T-helper 1 cell treated with Interleukin-12 subunit alpha and Interleukin-12 subunit beta and Interleukin-4 antibody, amounts not matched to agents 30 ng/mL and 1 ng/mL, for 36 hours (primary cell): ENCODE results near the gene CTBP2. TPM values are rescaled to one million over a fixed set of nuclear protein-coding genes. Genes with fewer than 3 reads are reported as not detected.

ENCODE experiments used
- intact Hi-C: fragments of 100-400 bp; cut with micrococcal nuclease; formaldehyde crosslinking; loops from one replicate; pipeline ENCODE4 v1.15.1; 2024
- total RNA-seq: library from RNA; stranded (reverse); gene quantifications from 2 replicates; pipeline ENCODE4 v1.2.3, GENCODE V29; 2022

Gene CTBP2
- total RNA-seq, 1 donor from 2014 or later = 0.39 TPM

DNA sequence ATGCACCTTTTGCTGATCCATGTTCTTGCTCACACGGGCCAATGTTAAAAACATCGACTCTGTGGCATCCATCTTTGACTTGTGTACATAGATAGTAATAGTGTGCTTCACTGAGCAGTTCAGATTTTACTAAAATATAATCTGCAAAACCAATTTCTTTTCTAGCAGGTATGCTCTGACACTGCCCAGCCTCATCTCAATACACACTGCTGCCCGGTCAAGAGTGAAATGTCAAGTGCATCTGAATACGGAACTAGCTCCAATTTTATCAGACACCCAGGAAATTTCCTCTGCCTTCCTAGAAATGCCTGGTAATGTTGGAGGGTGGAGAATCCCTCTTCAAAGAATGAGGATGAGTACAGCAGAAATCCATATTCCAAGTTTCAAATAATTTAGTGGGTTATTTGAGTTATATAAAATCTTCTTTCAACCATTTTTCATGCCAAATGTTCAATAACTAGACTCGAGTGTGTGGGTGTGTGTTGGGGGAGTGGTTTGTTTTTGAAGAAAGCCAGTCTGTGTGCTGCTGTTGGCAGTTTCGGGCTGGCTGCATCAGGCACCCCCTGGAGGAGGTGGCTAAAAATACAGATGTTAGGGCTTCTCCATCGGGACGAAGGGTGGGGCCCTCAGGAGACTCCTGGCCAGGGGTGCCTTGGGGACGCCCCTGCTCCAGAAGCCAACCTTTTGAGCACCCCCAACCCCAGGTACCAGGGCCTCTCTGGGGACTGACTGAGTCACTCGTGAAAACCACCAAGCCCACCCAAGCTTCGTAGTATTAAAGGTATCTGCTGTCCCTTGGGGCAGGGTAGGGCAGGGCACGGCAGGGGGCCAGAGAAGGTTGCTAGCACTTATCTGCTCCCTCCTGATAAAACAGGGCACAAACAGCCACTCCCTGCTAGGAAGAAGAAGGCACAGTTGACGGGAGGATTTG, 15.4 kb downstream of the CTBP2 start:
- intact Hi-C loops = no loop called here

DNA sequence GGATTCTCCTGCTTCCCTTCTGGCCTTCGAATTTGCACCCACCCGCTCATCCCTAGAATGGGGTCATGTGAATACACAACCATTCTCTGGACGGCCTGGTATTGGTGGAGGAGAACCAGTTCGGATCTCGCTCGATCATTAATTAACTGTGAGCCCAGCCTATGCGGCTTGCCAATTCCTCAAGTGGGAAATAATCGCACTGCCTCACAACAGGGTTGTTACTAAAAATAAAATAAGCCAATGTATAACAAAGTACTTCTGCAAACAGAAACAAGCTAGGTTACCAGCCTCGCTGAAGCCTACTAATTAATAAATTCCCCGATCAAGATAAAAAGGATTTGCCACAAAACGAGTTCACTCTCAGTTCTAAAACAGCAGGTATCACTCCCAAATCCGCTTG, 16.2 kb downstream of the CTBP2 start:
- intact Hi-C loops = no loop called here

DNA sequence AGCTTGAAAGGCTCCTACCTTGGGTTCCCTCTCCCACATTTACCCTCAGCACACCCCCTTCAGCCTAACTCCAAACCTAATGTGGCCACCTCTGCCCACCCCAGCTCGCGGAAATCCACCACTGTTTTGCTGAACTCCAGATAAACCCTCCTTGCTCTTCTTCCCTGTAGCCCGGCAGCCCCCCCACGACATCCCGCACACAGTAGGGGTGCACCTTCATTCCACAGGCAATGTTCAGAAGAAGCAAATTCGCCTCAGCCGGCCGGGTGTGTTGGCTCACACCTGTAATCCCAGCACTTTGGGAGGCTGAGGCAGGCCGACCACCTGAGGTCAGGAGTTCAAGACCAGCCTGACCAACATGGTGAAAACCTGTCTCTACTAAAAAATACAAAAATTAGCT, 17.4 kb downstream of the CTBP2 start:
- intact Hi-C loops = no loop called here

DNA sequence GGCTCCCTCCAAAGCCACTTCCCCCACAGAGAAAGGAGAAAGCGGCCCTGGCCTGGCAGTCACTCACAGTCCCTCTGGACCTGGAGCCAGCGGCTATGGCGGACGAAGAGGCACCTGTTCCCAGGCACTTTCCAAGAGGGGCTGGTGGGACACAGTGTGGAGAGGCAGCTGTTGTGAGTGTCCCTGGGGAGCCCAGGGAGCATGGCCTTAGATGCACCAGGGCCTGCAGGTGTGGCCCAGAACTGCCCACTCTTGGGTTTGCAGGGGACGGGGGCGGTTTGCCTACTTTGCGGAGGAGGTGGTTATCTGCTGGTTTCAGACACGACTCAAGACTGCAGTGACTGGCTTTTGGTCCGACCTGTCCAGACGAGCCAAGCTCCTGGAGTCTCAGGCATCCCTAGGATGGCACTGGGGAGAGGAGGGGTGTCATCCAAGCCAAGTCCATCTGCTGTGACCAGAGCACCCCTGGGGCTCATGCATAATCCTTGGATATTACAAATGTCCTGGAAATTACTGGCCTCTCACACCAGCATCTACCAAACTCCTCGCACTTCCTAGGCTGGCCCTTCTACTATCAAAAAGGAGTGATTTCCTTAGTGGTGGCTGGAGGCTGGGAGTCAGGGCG, 18.4 kb downstream of the CTBP2 start:
- intact Hi-C loops = no loop called here

DNA sequence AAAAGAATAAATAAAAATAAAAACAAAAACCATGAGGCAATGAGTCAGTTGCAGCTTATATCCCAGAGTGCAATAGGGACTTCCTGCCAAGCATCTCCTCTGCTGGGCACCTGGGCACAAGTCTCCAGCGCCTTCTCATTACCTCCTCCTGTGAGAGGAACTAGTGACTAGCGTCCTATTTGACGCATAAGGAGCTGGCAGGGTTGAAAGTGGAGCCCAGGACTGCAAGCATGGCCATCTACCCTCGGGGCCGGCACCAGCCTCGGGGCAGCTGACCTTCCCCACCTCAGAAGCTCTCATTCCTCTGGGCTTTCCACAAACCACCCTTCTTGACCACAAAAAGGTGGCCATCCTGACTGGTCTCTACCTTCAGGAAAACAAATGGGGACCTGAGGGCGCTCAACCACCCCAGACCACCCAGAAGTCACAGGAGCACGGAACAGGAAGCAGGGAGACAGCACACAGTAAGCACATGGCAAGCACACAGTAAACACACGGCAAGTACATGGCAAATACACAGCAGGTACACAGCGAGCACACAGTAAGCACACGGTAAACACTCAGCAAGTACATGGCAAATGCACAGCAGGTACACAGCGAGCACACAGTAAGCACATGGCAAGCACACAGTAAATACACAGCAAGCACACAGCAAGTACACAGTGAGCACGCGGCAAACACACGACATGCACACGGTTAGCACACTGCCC, 19.1 kb downstream of the CTBP2 start:
- intact Hi-C loops = no loop called here

GRCh38 chr10:125140151-125140550, 20.2 kb downstream of the CTBP2 start:
- intact Hi-C loops = no loop called here

DNA sequence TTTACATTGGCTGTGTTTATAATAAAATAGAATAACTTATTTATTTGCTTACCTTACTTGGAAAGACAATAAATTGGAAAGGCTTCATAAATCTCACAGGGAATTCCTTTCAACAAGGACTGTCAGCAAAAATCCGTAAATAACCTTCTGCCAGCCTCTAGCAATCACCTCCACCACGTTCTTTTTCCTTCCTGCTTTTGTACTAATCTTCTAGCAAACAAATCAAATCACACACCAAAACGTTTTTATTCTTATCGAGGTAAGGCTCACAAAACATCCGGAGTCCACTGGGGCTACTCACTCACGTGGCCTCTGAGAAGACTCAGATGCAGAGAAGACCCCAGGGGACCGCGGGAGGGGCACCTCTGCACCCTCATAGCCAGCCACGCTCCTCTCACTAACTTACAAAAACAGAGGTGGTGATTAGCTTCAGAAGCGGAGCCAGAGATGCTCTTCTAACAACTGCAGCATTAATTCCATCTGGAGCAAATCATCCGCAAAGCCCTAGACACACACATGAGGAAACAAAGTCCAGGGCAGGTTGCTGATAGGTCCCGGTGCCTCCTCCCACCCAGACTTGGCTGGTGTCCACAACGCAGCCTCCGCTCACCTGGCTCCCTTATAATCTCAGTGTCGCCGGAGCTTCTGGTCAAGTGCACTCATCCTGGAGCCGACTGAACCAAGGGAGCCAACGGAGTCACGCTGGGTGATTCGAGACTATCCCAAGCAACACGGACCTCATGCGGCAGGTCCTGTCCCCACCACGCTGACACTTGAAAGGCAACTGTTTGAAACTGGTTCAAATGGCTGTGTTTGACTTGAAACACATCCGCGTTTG, 22.5 kb downstream of the CTBP2 start:
- intact Hi-C loops = no loop called here

- intact Hi-C loops = no loop called here
These were observed 24.3 kb downstream of the CTBP2 start for GRCh38 chr10:125136087-125136486.

- intact Hi-C loops = no loop called here
These were observed 24.7 kb downstream of the CTBP2 start for GRCh38 chr10:125135771-125136035.

DNA sequence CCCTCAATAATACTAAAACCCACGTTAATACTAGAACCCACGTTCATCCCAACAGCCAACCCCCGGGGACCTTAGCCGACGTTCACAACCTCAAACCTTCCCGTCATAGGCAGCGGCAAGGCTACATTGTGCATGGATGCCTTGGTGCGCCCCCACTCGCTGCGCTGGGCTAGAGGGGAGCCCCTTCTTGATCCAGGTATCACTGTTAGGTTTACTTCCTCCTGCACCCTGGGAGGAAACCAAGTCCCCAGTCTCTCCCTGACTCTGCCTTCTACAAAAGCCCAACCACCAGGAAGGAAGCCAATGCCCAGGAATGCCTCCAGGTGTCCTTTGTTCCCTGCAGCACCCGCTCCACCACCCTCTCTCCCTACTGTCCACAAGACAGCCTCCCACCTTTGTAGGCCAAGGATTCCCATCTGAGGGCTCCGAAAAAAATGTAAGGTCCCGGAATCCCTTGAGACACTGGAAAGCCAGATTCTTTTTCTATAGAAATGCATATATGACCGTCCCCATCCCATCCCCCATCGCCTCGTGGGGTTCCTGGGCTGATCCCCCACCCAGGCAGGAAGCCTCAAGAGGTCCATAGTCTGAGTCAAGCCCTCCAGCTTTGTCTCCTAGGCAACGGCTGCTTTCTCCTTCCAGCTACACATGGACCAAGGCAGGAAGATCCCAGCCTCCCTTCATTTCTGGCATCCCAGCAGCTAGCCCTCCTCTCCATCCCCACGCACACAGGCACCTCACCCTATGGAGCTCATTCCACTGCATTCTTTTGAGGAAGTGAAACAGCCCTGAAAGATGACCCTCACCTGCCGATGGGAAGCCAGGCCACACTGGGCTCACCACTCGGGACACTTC, 25.2 kb downstream of the CTBP2 start:
- intact Hi-C loops = no loop called here

DNA sequence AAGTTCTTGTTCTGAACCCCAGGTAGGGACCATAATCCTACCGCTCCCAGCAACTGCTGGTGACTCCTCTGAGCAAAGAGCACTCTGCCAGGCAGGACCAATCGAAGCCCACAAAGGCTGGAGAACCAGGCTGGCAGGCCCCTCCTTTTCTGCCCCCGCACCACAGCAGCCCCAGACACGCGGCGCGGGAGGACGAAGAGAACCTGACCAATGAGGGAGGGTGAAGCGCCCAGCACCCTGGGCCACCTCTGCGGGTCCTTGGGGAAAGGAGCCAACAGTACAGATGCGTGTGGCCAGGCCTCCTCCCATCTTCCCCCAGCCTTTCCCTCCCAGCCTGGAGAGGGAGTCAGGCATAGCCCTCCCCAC, 25.9 kb downstream of the CTBP2 start:
- intact Hi-C loops = no loop called here

GRCh38 chr10:125133696-125134482, 26.5 kb downstream of the CTBP2 start:
- intact Hi-C loops = no loop called here

DNA sequence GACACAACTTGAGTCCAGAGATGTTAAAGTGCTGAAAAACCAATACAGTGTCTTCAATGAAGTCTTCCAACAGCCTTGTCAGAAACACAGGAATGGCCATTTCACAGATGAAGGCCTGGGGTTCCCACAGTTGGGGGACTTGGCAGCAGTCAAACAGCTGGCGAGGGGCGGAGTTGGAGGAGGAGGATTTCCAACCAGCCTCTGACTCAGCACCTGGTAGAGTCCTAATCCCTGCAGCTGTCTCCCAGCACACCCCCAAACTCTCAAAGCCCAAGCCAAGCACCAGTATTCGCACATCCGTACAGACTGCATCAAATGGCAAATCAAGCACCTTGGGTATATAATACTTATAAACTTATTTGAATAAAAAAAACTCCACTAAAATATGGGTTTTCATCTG, 28.0 kb downstream of the CTBP2 start:
- intact Hi-C loops = no loop called here

- intact Hi-C loops = no loop called here
These were observed 29.4 kb downstream of the CTBP2 start for GRCh38 chr10:125130916-125131315.

- intact Hi-C loops = no loop called here
These were observed 30.1 kb downstream of the CTBP2 start for GRCh38 chr10:125130260-125130659.

- intact Hi-C loops = no loop called here
These were observed 31.3 kb downstream of the CTBP2 start for GRCh38 chr10:125129076-125129458.

GRCh38 chr10:125128397-125129075, 31.8 kb downstream of the CTBP2 start:
- intact Hi-C loops = no loop called here

DNA sequence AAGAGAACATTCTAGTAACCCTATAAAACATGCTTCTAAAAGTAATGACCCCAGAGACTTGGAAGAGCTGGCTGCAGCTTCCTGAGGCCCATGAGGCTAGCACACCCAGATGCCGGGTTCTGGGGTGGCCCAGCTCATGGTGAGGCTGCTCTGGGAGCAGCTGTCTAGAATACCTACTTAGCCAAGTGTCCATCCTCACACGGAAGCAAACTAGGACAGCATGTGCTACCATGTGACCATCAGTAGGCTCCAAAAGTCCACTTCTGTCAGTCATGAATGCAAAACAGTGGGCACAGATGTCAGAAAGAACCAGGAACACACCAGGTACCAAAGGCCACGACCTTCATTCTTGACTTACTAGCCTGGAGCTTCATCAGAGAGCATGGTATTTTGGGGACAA, 32.4 kb downstream of the CTBP2 start:
- intact Hi-C loops = no loop called here

DNA sequence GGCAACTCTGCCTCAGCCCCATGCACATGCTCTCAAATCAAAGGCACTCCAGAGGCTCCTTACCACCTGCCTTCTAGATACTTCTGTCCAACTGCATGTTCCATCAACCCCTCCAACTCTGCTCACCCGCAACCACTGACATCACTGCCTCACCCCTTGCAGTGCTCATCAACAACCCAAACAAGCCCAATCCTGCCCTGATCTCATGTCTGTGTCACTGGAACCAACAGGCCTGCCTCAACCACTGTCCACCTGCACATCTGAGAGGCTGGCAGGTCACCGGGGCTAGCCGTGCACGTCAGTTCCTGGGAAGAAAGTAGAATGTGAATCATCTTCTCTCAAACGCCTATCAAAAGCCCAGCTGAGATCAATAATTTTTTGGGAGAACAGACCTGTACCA, 33.3 kb downstream of the CTBP2 start:
- intact Hi-C loops = no loop called here
